ENCODE measurements around the gene BIRC3. TPM values are rescaled to one million over a fixed set of nuclear protein-coding genes. Genes with fewer than 3 reads are reported as not detected.
A peak's percentile ranks its signal among the peaks of the same experiment; 100 is the strongest.

BIRC3 gene
- 0.06 TPM for polyA plus RNA-seq (2013, experiment 1 of 2)
- polyA plus RNA-seq (2013, experiment 2 of 2): 0.06 TPM

GRCh38 chr11:102317099-102317767, at the start of gene BIRC3:
TSS of gene BIRC3 (plus strand) at chr11:102317484. CDS start at chr11:102324510, 7,026 bp downstream.
- H2BK120ac ChIP-seq (ENCODE audit: low read depth, low read length): no peak within 1 kb of the TSS
- H3K79me2 ChIP-seq (ENCODE audit: control insufficient read depth, insufficient read depth, low read length): no peaks in the 10 kb centered on the region
- H3K27ac ChIP-seq (ENCODE audit: low read depth, low read length): no peak within 1 kb of the TSS
- no peak within 1 kb of the TSS for H3K4me3 ChIP-seq (ENCODE audit: low read length)
- H3K9ac ChIP-seq (ENCODE audit: low read length): no peak within 1 kb of the TSS
- H3K4ac ChIP-seq (ENCODE audit: low read depth, low read length): no peak within 1 kb of the TSS
- no peak within 1 kb of the TSS for H4K8ac ChIP-seq (ENCODE audit: low read depth, low read length)
- H2AK5ac ChIP-seq (ENCODE audit: low read length): no peak within 1 kb of the TSS
- H3K18ac ChIP-seq (ENCODE audit: low read length): no peak within 1 kb of the TSS
- no peak within 1 kb of the TSS for H2BK15ac ChIP-seq (replicated peaks; ENCODE audit: low read depth)
- no peaks in the 10 kb centered on the region for H3K79me1 ChIP-seq (ENCODE audit: low read length)
- H3K4me1 ChIP-seq (ENCODE audit: control insufficient read depth, low read depth, low read length): no peaks in the 10 kb centered on the region
- no peaks in the 10 kb centered on the region for H3K36me3 ChIP-seq (ENCODE audit: control insufficient read depth, insufficient read depth, low read length)
- H3K23ac ChIP-seq (ENCODE audit: low read length): no peak within 1 kb of the TSS
- H4K5ac ChIP-seq (ENCODE audit: low read length): no peak within 1 kb of the TSS
- no peak within 1 kb of the TSS for H3K56ac ChIP-seq (ENCODE audit: low read length)
- no CpG with 5 or more reads among the region's 34 CpGs for WGBS (ENCODE audit: extremely low coverage, insufficient coverage, low lambda C conversion rate)
- H3K4me2 ChIP-seq (ENCODE audit: low read length): peak within 1 kb of the TSS; percentile 22
- H2BK5ac ChIP-seq (ENCODE audit: low read length): no peak within 1 kb of the TSS
- peak; percentile 68 for DNase-seq
- no peaks in the 10 kb centered on the region for H3K27me3 ChIP-seq (ENCODE audit: insufficient read depth, low read length, poor library complexity)

DNA sequence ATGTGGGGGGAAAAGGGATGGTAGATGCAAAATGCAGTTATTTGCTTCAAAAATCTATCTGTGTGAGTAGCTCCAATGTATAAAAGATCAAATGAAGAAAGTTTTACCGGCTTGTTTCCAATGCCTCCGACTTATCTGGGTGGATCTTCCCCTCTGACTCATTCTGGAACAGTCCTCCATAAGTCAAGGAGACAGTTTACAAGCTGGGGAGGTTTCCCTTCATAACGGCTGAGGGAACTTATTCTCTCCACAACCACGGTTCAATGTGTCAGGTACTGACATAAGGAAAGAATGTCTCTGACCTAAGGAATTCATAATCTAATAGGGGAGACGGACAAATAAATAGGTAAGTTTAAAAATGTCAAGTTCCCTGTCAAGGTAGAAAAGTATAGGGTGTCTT, 49.7 kb upstream of the BIRC3 start:
- Histone ChIP-seq H2BK5ac (ENCODE audit: low read length) (no peak overlapping the region), H3K4me2 (ENCODE audit: low read length) (no peak overlapping the region), H3K36me3 (ENCODE audit: control insufficient read depth, insufficient read depth, low read length) (no peaks in the 10 kb centered on the region), H3K79me2 (ENCODE audit: control insufficient read depth, insufficient read depth, low read length) (no peaks in the 10 kb centered on the region), H3K4ac (ENCODE audit: low read depth, low read length) (no peak overlapping the region), H2BK120ac (ENCODE audit: low read depth, low read length) (no peak overlapping the region), H4K5ac (ENCODE audit: low read length) (no peak overlapping the region), H3K23ac (ENCODE audit: low read length) (no peak overlapping the region), H4K8ac (ENCODE audit: low read depth, low read length) (no peak overlapping the region), H2BK15ac (replicated peaks; ENCODE audit: low read depth) (no peak overlapping the region), H3K27me3 (ENCODE audit: insufficient read depth, low read length, poor library complexity) (no peaks in the 10 kb centered on the region), H3K4me1 (ENCODE audit: control insufficient read depth, low read depth, low read length) (no peaks in the 10 kb centered on the region), H3K56ac (ENCODE audit: low read length) (no peak overlapping the region), H3K79me1 (ENCODE audit: low read length) (no peaks in the 10 kb centered on the region), H3K18ac (ENCODE audit: low read length) (no peak overlapping the region), H3K9ac (ENCODE audit: low read length) (no peak overlapping the region), H3K4me3 (ENCODE audit: low read length) (no peak overlapping the region), H3K27ac (ENCODE audit: low read depth, low read length) (no peak overlapping the region), H2AK5ac (ENCODE audit: low read length) (no peak overlapping the region)
- no peak for DNase-seq
- no CpG with 5 or more reads among the region's 5 CpGs for WGBS (ENCODE audit: extremely low coverage, insufficient coverage, low lambda C conversion rate)

- Histone ChIP-seq H3K18ac (ENCODE audit: low read length) (no peak overlapping the region), H3K4me3 (ENCODE audit: low read length) (peak overlapping the region; percentile 28), H3K9ac (ENCODE audit: low read length) (peak overlapping the region; percentile 35), H4K8ac (ENCODE audit: low read depth, low read length) (no peak overlapping the region), H3K79me1 (ENCODE audit: low read length) (no peaks in the 10 kb centered on the region), H3K27me3 (ENCODE audit: insufficient read depth, low read length, poor library complexity) (no peaks in the 10 kb centered on the region), H3K36me3 (ENCODE audit: control insufficient read depth, insufficient read depth, low read length) (no peaks in the 10 kb centered on the region), H2BK5ac (ENCODE audit: low read length) (no peak overlapping the region), H2BK120ac (ENCODE audit: low read depth, low read length) (no peak overlapping the region), H4K5ac (ENCODE audit: low read length) (no peak overlapping the region), H3K4me2 (ENCODE audit: low read length) (peak overlapping the region; percentile 76), H3K79me2 (ENCODE audit: control insufficient read depth, insufficient read depth, low read length) (no peaks in the 10 kb centered on the region), H3K56ac (ENCODE audit: low read length) (peak overlapping the region; percentile 70), H2BK15ac (replicated peaks; ENCODE audit: low read depth) (no peak overlapping the region), H3K4me1 (ENCODE audit: control insufficient read depth, low read depth, low read length) (no peaks in the 10 kb centered on the region), H2AK5ac (ENCODE audit: low read length) (no peak overlapping the region), H3K4ac (ENCODE audit: low read depth, low read length) (no peak overlapping the region), H3K23ac (ENCODE audit: low read length) (no peak overlapping the region), H3K27ac (ENCODE audit: low read depth, low read length) (no peak overlapping the region)
- peak; percentile 95 for DNase-seq
- no CpG with 5 or more reads among the region's 39 CpGs for WGBS (ENCODE audit: extremely low coverage, insufficient coverage, low lambda C conversion rate)
Measured at GRCh38 chr11:102268083-102268984, 49.0 kb upstream of the BIRC3 start.

- H3K23ac ChIP-seq (ENCODE audit: low read length): no peak overlapping the region
- no peak overlapping the region for H2BK120ac ChIP-seq (ENCODE audit: low read depth, low read length)
- H3K18ac ChIP-seq (ENCODE audit: low read length): no peak overlapping the region
- DNase-seq: no peak
- H3K36me3 ChIP-seq (ENCODE audit: control insufficient read depth, insufficient read depth, low read length): no peaks in the 10 kb centered on the region
- H2AK5ac ChIP-seq (ENCODE audit: low read length): no peak overlapping the region
- H3K4me1 ChIP-seq (ENCODE audit: control insufficient read depth, low read depth, low read length): no peaks in the 10 kb centered on the region
- no peaks in the 10 kb centered on the region for H3K79me1 ChIP-seq (ENCODE audit: low read length)
- WGBS (ENCODE audit: extremely low coverage, insufficient coverage, low lambda C conversion rate): no CpG with 5 or more reads among the region's 6 CpGs
- H3K9ac ChIP-seq (ENCODE audit: low read length): no peak overlapping the region
- H3K4ac ChIP-seq (ENCODE audit: low read depth, low read length): no peak overlapping the region
- H4K8ac ChIP-seq (ENCODE audit: low read depth, low read length): no peak overlapping the region
- H3K27me3 ChIP-seq (ENCODE audit: insufficient read depth, low read length, poor library complexity): no peaks in the 10 kb centered on the region
- no peak overlapping the region for H4K5ac ChIP-seq (ENCODE audit: low read length)
- H3K79me2 ChIP-seq (ENCODE audit: control insufficient read depth, insufficient read depth, low read length): no peaks in the 10 kb centered on the region
- H2BK15ac ChIP-seq (replicated peaks; ENCODE audit: low read depth): no peak overlapping the region
- H3K27ac ChIP-seq (ENCODE audit: low read depth, low read length): no peak overlapping the region
- H3K4me2 ChIP-seq (ENCODE audit: low read length): no peak overlapping the region
- H3K56ac ChIP-seq (ENCODE audit: low read length): no peak overlapping the region
- no peak overlapping the region for H2BK5ac ChIP-seq (ENCODE audit: low read length)
- H3K4me3 ChIP-seq (ENCODE audit: low read length): no peak overlapping the region
Measured at GRCh38 chr11:102268985-102269470, 48.3 kb upstream of the BIRC3 start.

- H3K79me1 ChIP-seq (ENCODE audit: low read length): no peaks in the 10 kb centered on the region
- H3K4me3 ChIP-seq (ENCODE audit: low read length): no peak overlapping the region
- no peak overlapping the region for H2AK5ac ChIP-seq (ENCODE audit: low read length)
- no peak overlapping the region for H2BK15ac ChIP-seq (replicated peaks; ENCODE audit: low read depth)
- no peaks in the 10 kb centered on the region for H3K79me2 ChIP-seq (ENCODE audit: control insufficient read depth, insufficient read depth, low read length)
- no peak overlapping the region for H3K27ac ChIP-seq (ENCODE audit: low read depth, low read length)
- no peak overlapping the region for H2BK5ac ChIP-seq (ENCODE audit: low read length)
- no peak overlapping the region for H3K18ac ChIP-seq (ENCODE audit: low read length)
- no CpG with 5 or more reads among the region's 2 CpGs for WGBS (ENCODE audit: extremely low coverage, insufficient coverage, low lambda C conversion rate)
- no peak overlapping the region for H3K56ac ChIP-seq (ENCODE audit: low read length)
- H4K5ac ChIP-seq (ENCODE audit: low read length): no peak overlapping the region
- no peak for DNase-seq
- H3K23ac ChIP-seq (ENCODE audit: low read length): no peak overlapping the region
- no peaks in the 10 kb centered on the region for H3K27me3 ChIP-seq (ENCODE audit: insufficient read depth, low read length, poor library complexity)
- no peak overlapping the region for H3K9ac ChIP-seq (ENCODE audit: low read length)
- H3K4me1 ChIP-seq (ENCODE audit: control insufficient read depth, low read depth, low read length): no peaks in the 10 kb centered on the region
- H2BK120ac ChIP-seq (ENCODE audit: low read depth, low read length): no peak overlapping the region
- H3K36me3 ChIP-seq (ENCODE audit: control insufficient read depth, insufficient read depth, low read length): no peaks in the 10 kb centered on the region
- no peak overlapping the region for H3K4me2 ChIP-seq (ENCODE audit: low read length)
- no peak overlapping the region for H3K4ac ChIP-seq (ENCODE audit: low read depth, low read length)
- H4K8ac ChIP-seq (ENCODE audit: low read depth, low read length): no peak overlapping the region
Measured at GRCh38 chr11:102269927-102270326, 47.4 kb upstream of the BIRC3 start.

Data from mesendoderm (in vitro differentiated cells).